ENCODE results near the gene KCNN1.

KCNN1 gene

GRCh38 chr19:17950310-17951156 is 16.4 kb upstream of the KCNN1 start:
- DNase-seq (ENCODE audit: low spot score) = no peak
- no peak for TF ChIP-seq CTCF (IDR thresholded peaks at IDR 0.05; ENCODE audit: borderline replicate concordance, control extremely low read depth, extremely low read depth, insufficient read depth, missing control alignments)
- in situ Hi-C loops (cut with MboI; ENCODE audit: low sequenced_read_pairs, unreplicated experiment) = no loop called here

GRCh38 chr19:17951157-17951989 is 15.5 kb upstream of the KCNN1 start:
- in situ Hi-C loops (cut with MboI; ENCODE audit: low sequenced_read_pairs, unreplicated experiment) = no loop called here
- no peak for TF ChIP-seq CTCF (IDR thresholded peaks at IDR 0.05; ENCODE audit: borderline replicate concordance, control extremely low read depth, extremely low read depth, insufficient read depth, missing control alignments)
- peak; percentile 78 for DNase-seq (ENCODE audit: low spot score)

- DNase-seq (ENCODE audit: low spot score) = peak; percentile 66
- no peak for TF ChIP-seq CTCF (IDR thresholded peaks at IDR 0.05; ENCODE audit: borderline replicate concordance, control extremely low read depth, extremely low read depth, insufficient read depth, missing control alignments)
- in situ Hi-C loops (cut with MboI; ENCODE audit: low sequenced_read_pairs, unreplicated experiment) = no loop called here
Observed at GRCh38 chr19:17951990-17952976, 14.6 kb upstream of the KCNN1 start.

- in situ Hi-C loops (cut with MboI; ENCODE audit: low sequenced_read_pairs, unreplicated experiment) = no loop called here
- no peak for TF ChIP-seq CTCF (IDR thresholded peaks at IDR 0.05; ENCODE audit: borderline replicate concordance, control extremely low read depth, extremely low read depth, insufficient read depth, missing control alignments)
- DNase-seq (ENCODE audit: low spot score) = no peak
Observed at GRCh38 chr19:17953316-17953801, 13.5 kb upstream of the KCNN1 start.

- no peak for DNase-seq (ENCODE audit: low spot score)
- in situ Hi-C loops (cut with MboI; ENCODE audit: low sequenced_read_pairs, unreplicated experiment) = no loop called here
- no peak for TF ChIP-seq CTCF (IDR thresholded peaks at IDR 0.05; ENCODE audit: borderline replicate concordance, control extremely low read depth, extremely low read depth, insufficient read depth, missing control alignments)
Observed at GRCh38 chr19:17953869-17954268, 13.0 kb upstream of the KCNN1 start.
